CD4-positive, alpha-beta T cell (primary cell): ENCODE results near the gene CARS2. TPM values are rescaled to one million over a fixed set of nuclear protein-coding genes. Genes with fewer than 3 reads are reported as not detected.
"Not testable (repeated sequence)": the region's sequence is repeated elsewhere in the genome, so short reads cannot be mapped to it uniquely, and the experiment has no call there.

Source experiments
- ATAC-seq: fragments of 200-7000 bp; cut with Tn5 transposase; one replicate; pipeline ENCODE4 v1.10.0; 2022; ENCODE audit warnings: mild to moderate bottlenecking; ENCODE audit not compliant: poor library complexity
- CTCF ChIA-PET: fragments of 350-600 bp; sonication (Branson Sonifier 250); formaldehyde crosslinking; loops from one replicate; lab custom pipeline; 2021; ENCODE audit warnings: antibody characterized with exemption, inconsistent platforms; lab: Charles Lee
- POLR2A ChIA-PET: fragments of 350-600 bp; sonication (Branson Sonifier 250); formaldehyde crosslinking; loops from one replicate; lab custom pipeline; 2021; ENCODE audit warnings: antibody characterized with exemption, inconsistent platforms; lab: Charles Lee
- DNase-seq, 14 experiments: peaks; one replicate each; pipeline ENCODE4 v3.0.0-alpha.2; 2013 to 2020; ENCODE audit warnings: mixed read lengths in 2 of 14
- H3K27ac ChIP-seq, 2 donors: one replicate each; pipeline versions ENCODE4 v1.5.1 to v1.7.0; 2013; ENCODE audit warnings: low read length in 2 of 2, low read depth in 1 of 2, mild to moderate bottlenecking in 1 of 2
- H3K27me3 ChIP-seq, 2 experiments: 1 replicate in 1 of 2; 2 replicates in 1 of 2; pipeline versions ENCODE4 v1.6.1 to v1.7.0; 2013; ENCODE audit warnings: low read length in 2 of 2, control low read depth in 1 of 2, mild to moderate bottlenecking in 1 of 2, moderate library complexity in 1 of 2; ENCODE audit not compliant: insufficient read depth in 2 of 2, control insufficient read depth in 1 of 2
- H3K36me3 ChIP-seq: one replicate; pipeline ENCODE4 v1.6.1; 2013; ENCODE audit warnings: low read length, control low read depth; ENCODE audit not compliant: insufficient read depth
- H3K4me1 ChIP-seq: one replicate; pipeline ENCODE4 v1.6.1; 2013; ENCODE audit warnings: low read length, control low read depth; ENCODE audit not compliant: insufficient read depth
- H3K4me3 ChIP-seq: one replicate; pipeline ENCODE4 v1.5.1; 2013; ENCODE audit warnings: mild to moderate bottlenecking, low read length, moderate library complexity
- H3K9me3 ChIP-seq, 2 experiments: 1 replicate in 1 of 2; 2 replicates in 1 of 2; pipeline versions ENCODE4 v1.6.1 to v1.7.0; 2013; ENCODE audit warnings: low read length in 2 of 2, mild to moderate bottlenecking in 2 of 2, control low read depth in 1 of 2, moderate library complexity in 1 of 2; ENCODE audit not compliant: control insufficient read depth in 1 of 2, insufficient read depth in 1 of 2
- H3K27ac Mint-ChIP-seq: one replicate; pipeline ENCODE4 v1.8.0; 2020; ENCODE audit warnings: mixed read lengths
- H3K27me3 Mint-ChIP-seq: one replicate; pipeline ENCODE4 v1.8.0; 2021; ENCODE audit warnings: mixed read lengths
- H3K36me3 Mint-ChIP-seq: one replicate; pipeline ENCODE4 v1.8.0; 2021; ENCODE audit warnings: low read depth, mixed read lengths
- H3K4me1 Mint-ChIP-seq: one replicate; pipeline ENCODE4 v1.8.0; 2021; ENCODE audit warnings: low read depth, mixed read lengths
- H3K4me3 Mint-ChIP-seq: one replicate; pipeline ENCODE4 v1.8.0; 2020; ENCODE audit warnings: mild to moderate bottlenecking, mixed read lengths
- H3K9me3 Mint-ChIP-seq: one replicate; pipeline ENCODE4 v1.8.0; 2020; ENCODE audit warnings: mixed read lengths
- intact Hi-C, 2 experiments: fragments of 100-400 bp; cut with DNase I in 1 of 2; cut with micrococcal nuclease in 1 of 2; formaldehyde crosslinking; loops; one replicate each; pipeline versions ENCODE4 v1.15.1 to v1.9.0; 2023 to 2025; cut with DNase I, micrococcal nuclease
- total RNA-seq, 174 experiments: library from RNA in 2 of 174; stranded (reverse) in 2 of 174; gene quantifications; one replicate each; pipeline ENCODE4 v1.2.3 and lab custom pipeline; 2021 to 2026
- TF ChIP-seq, protein P1 (sequence below): fragments of 200-600 bp; IDR thresholded peaks from one replicate; pipeline ENCODE4 v1.8.0; 2022; ENCODE audit warnings: antibody characterized with exemption, mild to moderate bottlenecking

The CARS2 gene
- total RNA-seq, 2 experiments from 2014 or later = 50.2 to 56.5 TPM

DNA sequence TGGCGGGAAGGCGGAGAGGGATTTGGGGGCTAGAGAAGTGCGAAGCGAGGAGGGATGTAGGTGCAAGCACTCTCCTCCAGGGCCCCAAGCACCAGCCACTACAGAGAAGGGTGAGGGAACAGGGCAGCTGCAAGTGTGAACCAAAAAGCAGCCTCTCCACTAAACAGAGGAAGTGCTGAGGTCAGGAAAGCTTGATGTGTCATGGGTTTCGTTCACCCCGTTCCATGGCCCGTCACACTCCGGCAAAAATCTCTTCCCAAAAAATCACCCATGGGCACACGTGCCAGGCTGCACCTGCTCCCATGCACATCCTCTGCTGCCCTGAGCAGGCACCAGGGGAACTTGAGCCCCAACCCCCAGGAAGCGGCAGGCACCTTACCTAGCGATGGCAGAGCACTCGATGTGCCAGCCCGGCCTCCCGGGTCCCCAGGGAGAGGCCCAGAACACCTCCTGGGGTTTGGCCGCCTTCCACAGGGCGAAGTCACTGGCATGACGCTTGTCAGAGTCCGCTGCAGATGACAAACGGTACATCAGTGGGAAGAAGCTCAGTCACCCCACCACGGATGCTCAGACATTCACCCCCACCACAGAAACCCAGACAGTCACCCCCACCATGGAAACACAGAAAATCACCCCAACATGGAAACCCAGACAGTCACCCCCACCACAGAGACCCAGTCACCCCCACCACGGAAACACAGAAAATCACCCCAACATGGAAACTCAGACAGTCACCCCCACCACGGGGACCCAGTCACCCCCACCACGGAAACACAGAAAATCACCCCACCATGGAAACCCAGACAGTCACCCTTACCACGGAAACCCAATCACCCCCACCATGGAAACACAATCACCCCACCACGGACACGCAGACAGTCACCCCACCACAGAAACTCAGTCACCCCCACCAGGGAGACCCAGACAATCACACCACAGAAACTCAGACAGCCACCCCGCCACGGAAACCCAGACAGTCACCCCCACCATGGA is 29.0 kb downstream of the CARS2 start:
- H3K9me3 Mint-ChIP-seq = no peaks in the 10 kb centered on the region
- H3K27ac Mint-ChIP-seq = no peak overlapping the region
- no peak overlapping the region for H3K27ac ChIP-seq
- no peak overlapping the region for H3K4me3 ChIP-seq
- intact Hi-C loops = no loop called here
- H3K27me3 ChIP-seq = no peaks in the 10 kb centered on the region
- DNase-seq = peak in 4 of 14 experiments; percentile 14 to 62 (median 36)
- H3K27me3 Mint-ChIP-seq = no peaks in the 10 kb centered on the region
- ChIA-PET CTCF (no interaction called here), POLR2A (no interaction called here)
- ATAC-seq = peak; percentile 64
- no peak overlapping the region for H3K4me3 Mint-ChIP-seq
- H3K36me3 Mint-ChIP-seq = peaks cover 76% of the 10 kb centered on the region
- H3K9me3 ChIP-seq = no peaks in the 10 kb centered on the region
- H3K4me1 Mint-ChIP-seq = peaks cover 11% of the 10 kb centered on the region
- TF ChIP-seq, protein P1, sequence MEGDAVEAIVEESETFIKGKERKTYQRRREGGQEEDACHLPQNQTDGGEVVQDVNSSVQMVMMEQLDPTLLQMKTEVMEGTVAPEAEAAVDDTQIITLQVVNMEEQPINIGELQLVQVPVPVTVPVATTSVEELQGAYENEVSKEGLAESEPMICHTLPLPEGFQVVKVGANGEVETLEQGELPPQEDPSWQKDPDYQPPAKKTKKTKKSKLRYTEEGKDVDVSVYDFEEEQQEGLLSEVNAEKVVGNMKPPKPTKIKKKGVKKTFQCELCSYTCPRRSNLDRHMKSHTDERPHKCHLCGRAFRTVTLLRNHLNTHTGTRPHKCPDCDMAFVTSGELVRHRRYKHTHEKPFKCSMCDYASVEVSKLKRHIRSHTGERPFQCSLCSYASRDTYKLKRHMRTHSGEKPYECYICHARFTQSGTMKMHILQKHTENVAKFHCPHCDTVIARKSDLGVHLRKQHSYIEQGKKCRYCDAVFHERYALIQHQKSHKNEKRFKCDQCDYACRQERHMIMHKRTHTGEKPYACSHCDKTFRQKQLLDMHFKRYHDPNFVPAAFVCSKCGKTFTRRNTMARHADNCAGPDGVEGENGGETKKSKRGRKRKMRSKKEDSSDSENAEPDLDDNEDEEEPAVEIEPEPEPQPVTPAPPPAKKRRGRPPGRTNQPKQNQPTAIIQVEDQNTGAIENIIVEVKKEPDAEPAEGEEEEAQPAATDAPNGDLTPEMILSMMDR = no peak
- H3K36me3 ChIP-seq = peaks cover 45% of the 10 kb centered on the region
- H3K4me1 ChIP-seq = peaks cover 5% of the 10 kb centered on the region

DNA sequence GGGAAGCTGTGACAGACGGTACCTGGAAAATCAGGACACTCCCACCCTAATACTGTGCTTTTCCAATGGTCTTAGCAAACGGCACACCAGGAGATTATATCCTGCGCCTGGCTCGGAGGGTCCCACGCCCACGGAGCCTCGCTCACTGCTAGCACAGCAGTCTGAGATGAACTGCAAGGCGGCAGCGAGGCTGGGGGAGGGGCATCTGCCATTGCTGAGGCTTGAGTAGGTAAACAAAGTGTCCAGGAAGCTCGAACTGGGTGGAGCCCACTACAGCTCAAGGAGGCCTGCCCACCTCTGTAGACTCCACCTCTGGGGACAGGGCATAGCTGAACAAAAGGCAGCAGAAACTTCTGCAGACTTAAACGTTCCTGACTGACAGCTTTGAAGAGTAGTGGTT is 36.1 kb downstream of the CARS2 start:
- H3K36me3 Mint-ChIP-seq = peaks cover 83% of the 10 kb centered on the region
- H3K27me3 ChIP-seq, ATAC-seq, H3K4me1 ChIP-seq, CTCF ChIA-PET, H3K27me3 Mint-ChIP-seq, DNase-seq, H3K27ac Mint-ChIP-seq, H3K4me3 ChIP-seq, H3K27ac ChIP-seq, H3K9me3 ChIP-seq, POLR2A ChIA-PET, H3K4me3 Mint-ChIP-seq, intact Hi-C loops, H3K9me3 Mint-ChIP-seq: not testable (repeated sequence)
- H3K4me1 Mint-ChIP-seq = peaks cover 23% of the 10 kb centered on the region
- peaks cover 37% of the 10 kb centered on the region for H3K36me3 ChIP-seq

- ATAC-seq (no peak), DNase-seq (no peak)
- intact Hi-C loops = no loop called here
- H3K9me3 ChIP-seq = no peaks in the 10 kb centered on the region
- CTCF ChIA-PET = no interaction called here
- Mint-ChIP-seq H3K9me3 (no peaks in the 10 kb centered on the region), H3K27ac (no peak overlapping the region), H3K4me1 (peaks cover 23% of the 10 kb centered on the region), H3K27me3 (no peaks in the 10 kb centered on the region), H3K36me3 (peaks cover 84% of the 10 kb centered on the region), H3K4me3 (no peak overlapping the region)
- POLR2A ChIA-PET = no interaction called here
- H3K4me3 ChIP-seq = no peak overlapping the region
- H3K4me1 ChIP-seq = no peaks in the 10 kb centered on the region
- TF ChIP-seq, protein P1 = no peak
- no peaks in the 10 kb centered on the region for H3K27me3 ChIP-seq
- H3K27ac ChIP-seq = no peak overlapping the region
- H3K36me3 ChIP-seq = peaks cover 42% of the 10 kb centered on the region
Measured at GRCh38 chr13:110669036-110669435, 36.9 kb downstream of the CARS2 start.
